Tibial nerve (tissue), 4 donors: ENCODE measurements around the gene NFAM1.
A peak's percentile ranks its signal among the peaks of the same experiment; 100 is the strongest.

Experiments used
- EP300 ChIP-seq, 2 donors: sonication (generic); formaldehyde crosslinking; IDR thresholded peaks; one replicate each; pipeline ENCODE4 v1.6.1; 2017; ENCODE audit warnings: antibody characterized with exemption in 2 of 2, mild to moderate bottlenecking in 1 of 2
- POLR2A ChIP-seq, 2 donors: fragments of 450-650 bp; IDR thresholded peaks; one replicate each; pipeline ENCODE4 v1.6.1; 2017; ENCODE audit warnings: antibody characterized with exemption in 2 of 2, mild to moderate bottlenecking in 2 of 2, moderate library complexity in 2 of 2
- TF ChIP-seq, protein P1 (sequence below), 5 experiments: fragments of 200-600 bp in 3 of 5; fragments of 450-650 bp in 2 of 5; sonication (generic) in 3 of 5; IDR thresholded peaks; one replicate each; pipeline ENCODE4 v1.5.1; 2016 to 2019; ENCODE audit warnings: antibody characterized with exemption in 5 of 5, mild to moderate bottlenecking in 3 of 5, moderate library complexity in 2 of 5

- TF ChIP-seq, protein P1, sequence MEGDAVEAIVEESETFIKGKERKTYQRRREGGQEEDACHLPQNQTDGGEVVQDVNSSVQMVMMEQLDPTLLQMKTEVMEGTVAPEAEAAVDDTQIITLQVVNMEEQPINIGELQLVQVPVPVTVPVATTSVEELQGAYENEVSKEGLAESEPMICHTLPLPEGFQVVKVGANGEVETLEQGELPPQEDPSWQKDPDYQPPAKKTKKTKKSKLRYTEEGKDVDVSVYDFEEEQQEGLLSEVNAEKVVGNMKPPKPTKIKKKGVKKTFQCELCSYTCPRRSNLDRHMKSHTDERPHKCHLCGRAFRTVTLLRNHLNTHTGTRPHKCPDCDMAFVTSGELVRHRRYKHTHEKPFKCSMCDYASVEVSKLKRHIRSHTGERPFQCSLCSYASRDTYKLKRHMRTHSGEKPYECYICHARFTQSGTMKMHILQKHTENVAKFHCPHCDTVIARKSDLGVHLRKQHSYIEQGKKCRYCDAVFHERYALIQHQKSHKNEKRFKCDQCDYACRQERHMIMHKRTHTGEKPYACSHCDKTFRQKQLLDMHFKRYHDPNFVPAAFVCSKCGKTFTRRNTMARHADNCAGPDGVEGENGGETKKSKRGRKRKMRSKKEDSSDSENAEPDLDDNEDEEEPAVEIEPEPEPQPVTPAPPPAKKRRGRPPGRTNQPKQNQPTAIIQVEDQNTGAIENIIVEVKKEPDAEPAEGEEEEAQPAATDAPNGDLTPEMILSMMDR (IDR thresholded peaks at IDR 0.05) = peak in 1 of 5 experiments; percentile 16
- TF ChIP-seq POLR2A (IDR thresholded peaks at IDR 0.05) (no peak), EP300 (IDR thresholded peaks at IDR 0.05) (no peak)
Observed at GRCh38 chr22:42369250-42370041, 62.8 kb downstream of the NFAM1 start.
